GM23338 (cell line): ENCODE measurements around the gene AKAP8L. TPM values are rescaled to one million over a fixed set of nuclear protein-coding genes. Genes with fewer than 3 reads are reported as not detected.

ENCODE experiments used
- ATAC-seq: fragments of 200-7000 bp; cut with Tn5 transposase; 3 replicates; pipeline ENCODE4 v1.9.1; 2020
- DNase-seq: peaks from one replicate; pipeline ENCODE4 v3.0.0-alpha.2; 2015; ENCODE audit warnings: low spot score
- H2AFZ ChIP-seq: fragments of 200-600 bp; sonication (generic); 2 replicates; pipeline ENCODE4 v1.8.0; 2016; ENCODE audit warnings: antibody characterized with exemption, mild to moderate bottlenecking, moderate library complexity
- H3F3A ChIP-seq: fragments of 200-600 bp; sonication (generic); replicated peaks from 2 replicates; pipeline ENCODE4 v1.8.0; 2017; ENCODE audit warnings: antibody characterized with exemption, mixed run types, low read depth
- H3K27ac ChIP-seq: fragments of 200-600 bp; sonication (generic); 2 replicates; pipeline ENCODE4 v1.6.1; 2016; ENCODE audit warnings: low read depth
- H3K27me3 ChIP-seq: fragments of 200-600 bp; sonication (generic); 2 replicates; pipeline ENCODE4 v1.8.0; 2016; ENCODE audit warnings: mild to moderate bottlenecking, mixed run types, moderate library complexity; ENCODE audit not compliant: insufficient read depth
- H3K36me3 ChIP-seq: fragments of 200-600 bp; sonication (generic); 2 replicates; pipeline ENCODE4 v1.8.0; 2016; ENCODE audit warnings: mild to moderate bottlenecking; ENCODE audit not compliant: insufficient read depth
- H3K4me1 ChIP-seq: fragments of 200-600 bp; sonication (generic); 2 replicates; pipeline ENCODE4 v1.8.0; 2016; ENCODE audit warnings: mild to moderate bottlenecking, moderate library complexity; ENCODE audit not compliant: insufficient read depth
- H3K4me2 ChIP-seq: fragments of 200-600 bp; sonication (generic); 2 replicates; pipeline ENCODE4 v1.7.1; 2017; ENCODE audit warnings: mixed run types
- H3K4me3 ChIP-seq: fragments of 200-600 bp; sonication (generic); 2 replicates; pipeline ENCODE4 v1.6.1; 2016; ENCODE audit warnings: mixed run types
- H3K79me2 ChIP-seq: fragments of 200-600 bp; sonication (generic); replicated peaks from 2 replicates; pipeline ENCODE4 v1.8.0; 2017; ENCODE audit warnings: mild to moderate bottlenecking; ENCODE audit not compliant: insufficient read depth
- H3K9me2 ChIP-seq: fragments of 200-600 bp; sonication (generic); 2 replicates; pipeline ENCODE4 v1.8.0; 2017; ENCODE audit not compliant: insufficient read depth
- H4K20me1 ChIP-seq: fragments of 200-600 bp; sonication (generic); replicated peaks from 2 replicates; pipeline ENCODE4 v1.8.0; 2017; ENCODE audit warnings: mild to moderate bottlenecking; ENCODE audit not compliant: insufficient read depth
- H3K27ac Mint-ChIP-seq: 2 replicates; pipeline ENCODE4 v1.8.0; 2020; ENCODE audit warnings: inconsistent platforms, mild to moderate bottlenecking, moderate library complexity, mixed read lengths
- H3K27me3 Mint-ChIP-seq: 3 replicates; pipeline ENCODE4 v1.8.0; 2022; ENCODE audit warnings: low read depth, mild to moderate bottlenecking, moderate library complexity, mixed read lengths, inconsistent platforms; ENCODE audit not compliant: insufficient read depth, poor library complexity
- H3K36me3 Mint-ChIP-seq: 3 replicates; pipeline ENCODE4 v1.8.0; 2021; ENCODE audit warnings: low read depth, mild to moderate bottlenecking, inconsistent platforms, moderate library complexity, mixed read lengths
- H3K4me1 Mint-ChIP-seq: 3 replicates; pipeline ENCODE4 v1.8.0; 2020; ENCODE audit warnings: mild to moderate bottlenecking, inconsistent platforms, mixed read lengths
- H3K4me3 Mint-ChIP-seq: 3 replicates; pipeline ENCODE4 v1.8.0; 2021; ENCODE audit warnings: moderate library complexity, mild to moderate bottlenecking, inconsistent platforms, mixed read lengths
- H3K9me3 Mint-ChIP-seq: 3 replicates; pipeline ENCODE4 v1.8.0; 2020; ENCODE audit warnings: moderate library complexity, mild to moderate bottlenecking, inconsistent platforms, mixed read lengths
- CREB1 ChIP-seq: fragments of 250-450 bp; sonication (Bioruptor Pico); IDR thresholded peaks from 2 replicates; pipeline ENCODE4 v1.5.0; 2020; ENCODE audit warnings: low read depth, mild to moderate bottlenecking, moderate library complexity
- EZH2 ChIP-seq: fragments of 200-600 bp; sonication (generic); IDR thresholded peaks from one replicate; pipeline ENCODE4 v1.8.0; 2017; ENCODE audit warnings: antibody characterized with exemption, mild to moderate bottlenecking, low read depth; ENCODE audit not compliant: unreplicated experiment
- NANOG ChIP-seq: IDR thresholded peaks from 2 replicates; pipeline ENCODE4 v1.6.1; 2016; ENCODE audit warnings: antibody characterized with exemption, borderline replicate concordance
- POLR2AphosphoS5 ChIP-seq: IDR thresholded peaks from 2 replicates; pipeline ENCODE4 v1.6.1; 2016; ENCODE audit warnings: antibody characterized with exemption, low read depth
- STAT1 ChIP-seq: IDR thresholded peaks from one replicate; pipeline ENCODE4 v1.6.1; 2016; ENCODE audit warnings: antibody characterized with exemption; ENCODE audit not compliant: unreplicated experiment
- polyA plus RNA-seq: library from polyadenylated mRNA; unstranded; fragments of >200 nt; fragmentation: Nextera tagmentation; extraction: Ambion mirVana; gene quantifications from 2 replicates; pipeline ENCODE4 v1.2.1, GENCODE V29; 2016
- total RNA-seq: library from RNA; depleted of rRNA; stranded (reverse); fragments of >200 nt; shearing (Covaris generic); gene quantifications from 2 replicates; pipeline ENCODE4 v1.2.3, GENCODE V29; 2014
- TF ChIP-seq, protein P1 (sequence below), 2 experiments: fragments of 200-600 bp in 1 of 2; sonication (generic) in 1 of 2; conservative IDR thresholded peaks; 2 replicates each; pipeline versions ENCODE4 v1.5.1 to v1.6.1; 2016 to 2017; ENCODE audit warnings: antibody characterized with exemption in 2 of 2, low read depth in 2 of 2, mild to moderate bottlenecking in 2 of 2, moderate library complexity in 1 of 2
- TF ChIP-seq, protein P2 (sequence below): IDR thresholded peaks from one replicate; pipeline ENCODE4 v1.6.1; 2018; ENCODE audit warnings: antibody characterized with exemption; ENCODE audit not compliant: unreplicated experiment
- TF ChIP-seq, protein P3 (sequence below): fragments of 250-450 bp; sonication (Bioruptor Pico); IDR thresholded peaks from 2 replicates; pipeline ENCODE4 v1.5.0; 2020; ENCODE audit warnings: mild to moderate bottlenecking, moderate library complexity
- TF ChIP-seq, protein P4 (sequence below): IDR thresholded peaks from 2 replicates; pipeline ENCODE4 v1.6.1; 2016; ENCODE audit warnings: antibody characterized with exemption

AKAP8L gene
- total and polyA plus RNA-seq, 2 experiments from 2014 or later: 78.8 to 165 TPM

DNA sequence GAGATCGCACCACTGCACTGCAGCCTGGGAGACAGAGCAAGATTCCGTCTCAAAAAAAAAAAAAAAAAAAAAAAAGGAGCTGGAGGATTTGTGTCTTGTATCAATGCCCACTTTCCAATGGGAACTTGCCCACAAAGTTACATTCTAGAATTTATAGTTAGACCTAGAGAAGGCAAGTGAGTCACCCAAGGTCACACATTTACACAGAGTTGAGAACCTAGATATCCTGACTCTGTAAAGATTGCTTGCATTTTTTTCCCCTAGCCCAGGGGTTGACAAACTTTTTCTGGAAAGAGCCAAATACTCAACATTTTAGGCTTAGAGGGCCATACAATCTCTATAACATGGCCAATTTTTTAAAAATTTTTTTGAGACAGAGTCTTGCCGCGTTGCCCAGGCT, 78.7 kb downstream of the AKAP8L start (continued):
- TF ChIP-seq, protein P1, sequence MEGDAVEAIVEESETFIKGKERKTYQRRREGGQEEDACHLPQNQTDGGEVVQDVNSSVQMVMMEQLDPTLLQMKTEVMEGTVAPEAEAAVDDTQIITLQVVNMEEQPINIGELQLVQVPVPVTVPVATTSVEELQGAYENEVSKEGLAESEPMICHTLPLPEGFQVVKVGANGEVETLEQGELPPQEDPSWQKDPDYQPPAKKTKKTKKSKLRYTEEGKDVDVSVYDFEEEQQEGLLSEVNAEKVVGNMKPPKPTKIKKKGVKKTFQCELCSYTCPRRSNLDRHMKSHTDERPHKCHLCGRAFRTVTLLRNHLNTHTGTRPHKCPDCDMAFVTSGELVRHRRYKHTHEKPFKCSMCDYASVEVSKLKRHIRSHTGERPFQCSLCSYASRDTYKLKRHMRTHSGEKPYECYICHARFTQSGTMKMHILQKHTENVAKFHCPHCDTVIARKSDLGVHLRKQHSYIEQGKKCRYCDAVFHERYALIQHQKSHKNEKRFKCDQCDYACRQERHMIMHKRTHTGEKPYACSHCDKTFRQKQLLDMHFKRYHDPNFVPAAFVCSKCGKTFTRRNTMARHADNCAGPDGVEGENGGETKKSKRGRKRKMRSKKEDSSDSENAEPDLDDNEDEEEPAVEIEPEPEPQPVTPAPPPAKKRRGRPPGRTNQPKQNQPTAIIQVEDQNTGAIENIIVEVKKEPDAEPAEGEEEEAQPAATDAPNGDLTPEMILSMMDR (conservative IDR thresholded peaks at IDR 0.05; ENCODE audit: low read depth in 2 of 2): no peak
- TF ChIP-seq, protein P2, sequence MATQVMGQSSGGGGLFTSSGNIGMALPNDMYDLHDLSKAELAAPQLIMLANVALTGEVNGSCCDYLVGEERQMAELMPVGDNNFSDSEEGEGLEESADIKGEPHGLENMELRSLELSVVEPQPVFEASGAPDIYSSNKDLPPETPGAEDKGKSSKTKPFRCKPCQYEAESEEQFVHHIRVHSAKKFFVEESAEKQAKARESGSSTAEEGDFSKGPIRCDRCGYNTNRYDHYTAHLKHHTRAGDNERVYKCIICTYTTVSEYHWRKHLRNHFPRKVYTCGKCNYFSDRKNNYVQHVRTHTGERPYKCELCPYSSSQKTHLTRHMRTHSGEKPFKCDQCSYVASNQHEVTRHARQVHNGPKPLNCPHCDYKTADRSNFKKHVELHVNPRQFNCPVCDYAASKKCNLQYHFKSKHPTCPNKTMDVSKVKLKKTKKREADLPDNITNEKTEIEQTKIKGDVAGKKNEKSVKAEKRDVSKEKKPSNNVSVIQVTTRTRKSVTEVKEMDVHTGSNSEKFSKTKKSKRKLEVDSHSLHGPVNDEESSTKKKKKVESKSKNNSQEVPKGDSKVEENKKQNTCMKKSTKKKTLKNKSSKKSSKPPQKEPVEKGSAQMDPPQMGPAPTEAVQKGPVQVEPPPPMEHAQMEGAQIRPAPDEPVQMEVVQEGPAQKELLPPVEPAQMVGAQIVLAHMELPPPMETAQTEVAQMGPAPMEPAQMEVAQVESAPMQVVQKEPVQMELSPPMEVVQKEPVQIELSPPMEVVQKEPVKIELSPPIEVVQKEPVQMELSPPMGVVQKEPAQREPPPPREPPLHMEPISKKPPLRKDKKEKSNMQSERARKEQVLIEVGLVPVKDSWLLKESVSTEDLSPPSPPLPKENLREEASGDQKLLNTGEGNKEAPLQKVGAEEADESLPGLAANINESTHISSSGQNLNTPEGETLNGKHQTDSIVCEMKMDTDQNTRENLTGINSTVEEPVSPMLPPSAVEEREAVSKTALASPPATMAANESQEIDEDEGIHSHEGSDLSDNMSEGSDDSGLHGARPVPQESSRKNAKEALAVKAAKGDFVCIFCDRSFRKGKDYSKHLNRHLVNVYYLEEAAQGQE: no peak
- no peak for TF ChIP-seq NANOG

DNA sequence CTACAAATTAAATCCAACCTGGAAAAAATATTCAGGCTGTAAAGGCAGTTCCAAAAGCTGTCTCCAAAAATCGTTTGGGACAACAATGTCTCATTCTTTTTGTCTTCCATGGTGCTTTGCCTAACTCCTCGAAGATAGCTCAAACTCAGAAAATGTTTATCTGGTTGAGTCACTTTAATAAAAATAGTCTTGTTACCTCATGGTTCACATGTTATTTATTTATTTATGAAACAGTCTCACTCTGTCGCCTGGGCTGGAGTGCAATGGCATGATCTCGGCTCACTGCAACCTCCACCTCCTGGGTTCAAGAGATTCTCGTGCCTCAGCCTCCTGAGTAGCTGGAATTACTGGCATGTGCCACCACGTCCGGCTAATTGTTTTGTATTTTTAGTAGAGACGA, 81.6 kb downstream of the AKAP8L start:
- Mint-ChIP-seq H3K27me3 (peaks cover 3% of the 10 kb centered on the region), H3K4me3 (no peak overlapping the region), H3K4me1 (no peaks in the 10 kb centered on the region; the same call in 2 of the 3 replicates), H3K27ac (no peak overlapping the region), H3K36me3 (no peaks in the 10 kb centered on the region; the same call in 1 of the 3 replicates), H3K9me3 (no peaks in the 10 kb centered on the region)
- Histone ChIP-seq H3K79me2 (peaks cover 25% of the 10 kb centered on the region), H3K9me2 (no peaks in the 10 kb centered on the region), H3K4me1 (no peaks in the 10 kb centered on the region), H3K4me2 (no peak overlapping the region), H3K36me3 (no peaks in the 10 kb centered on the region), H2AFZ (no peak overlapping the region), H3K27me3 (no peaks in the 10 kb centered on the region), H3K27ac (no peak overlapping the region), H4K20me1 (peaks cover 3% of the 10 kb centered on the region; the same call in 1 of the 2 replicates), H3K4me3 (no peak overlapping the region), H3F3A (no peaks in the 10 kb centered on the region)
- ATAC-seq: no peak
- no peak for DNase-seq
- TF ChIP-seq EZH2: no peak
- TF ChIP-seq, protein P3, sequence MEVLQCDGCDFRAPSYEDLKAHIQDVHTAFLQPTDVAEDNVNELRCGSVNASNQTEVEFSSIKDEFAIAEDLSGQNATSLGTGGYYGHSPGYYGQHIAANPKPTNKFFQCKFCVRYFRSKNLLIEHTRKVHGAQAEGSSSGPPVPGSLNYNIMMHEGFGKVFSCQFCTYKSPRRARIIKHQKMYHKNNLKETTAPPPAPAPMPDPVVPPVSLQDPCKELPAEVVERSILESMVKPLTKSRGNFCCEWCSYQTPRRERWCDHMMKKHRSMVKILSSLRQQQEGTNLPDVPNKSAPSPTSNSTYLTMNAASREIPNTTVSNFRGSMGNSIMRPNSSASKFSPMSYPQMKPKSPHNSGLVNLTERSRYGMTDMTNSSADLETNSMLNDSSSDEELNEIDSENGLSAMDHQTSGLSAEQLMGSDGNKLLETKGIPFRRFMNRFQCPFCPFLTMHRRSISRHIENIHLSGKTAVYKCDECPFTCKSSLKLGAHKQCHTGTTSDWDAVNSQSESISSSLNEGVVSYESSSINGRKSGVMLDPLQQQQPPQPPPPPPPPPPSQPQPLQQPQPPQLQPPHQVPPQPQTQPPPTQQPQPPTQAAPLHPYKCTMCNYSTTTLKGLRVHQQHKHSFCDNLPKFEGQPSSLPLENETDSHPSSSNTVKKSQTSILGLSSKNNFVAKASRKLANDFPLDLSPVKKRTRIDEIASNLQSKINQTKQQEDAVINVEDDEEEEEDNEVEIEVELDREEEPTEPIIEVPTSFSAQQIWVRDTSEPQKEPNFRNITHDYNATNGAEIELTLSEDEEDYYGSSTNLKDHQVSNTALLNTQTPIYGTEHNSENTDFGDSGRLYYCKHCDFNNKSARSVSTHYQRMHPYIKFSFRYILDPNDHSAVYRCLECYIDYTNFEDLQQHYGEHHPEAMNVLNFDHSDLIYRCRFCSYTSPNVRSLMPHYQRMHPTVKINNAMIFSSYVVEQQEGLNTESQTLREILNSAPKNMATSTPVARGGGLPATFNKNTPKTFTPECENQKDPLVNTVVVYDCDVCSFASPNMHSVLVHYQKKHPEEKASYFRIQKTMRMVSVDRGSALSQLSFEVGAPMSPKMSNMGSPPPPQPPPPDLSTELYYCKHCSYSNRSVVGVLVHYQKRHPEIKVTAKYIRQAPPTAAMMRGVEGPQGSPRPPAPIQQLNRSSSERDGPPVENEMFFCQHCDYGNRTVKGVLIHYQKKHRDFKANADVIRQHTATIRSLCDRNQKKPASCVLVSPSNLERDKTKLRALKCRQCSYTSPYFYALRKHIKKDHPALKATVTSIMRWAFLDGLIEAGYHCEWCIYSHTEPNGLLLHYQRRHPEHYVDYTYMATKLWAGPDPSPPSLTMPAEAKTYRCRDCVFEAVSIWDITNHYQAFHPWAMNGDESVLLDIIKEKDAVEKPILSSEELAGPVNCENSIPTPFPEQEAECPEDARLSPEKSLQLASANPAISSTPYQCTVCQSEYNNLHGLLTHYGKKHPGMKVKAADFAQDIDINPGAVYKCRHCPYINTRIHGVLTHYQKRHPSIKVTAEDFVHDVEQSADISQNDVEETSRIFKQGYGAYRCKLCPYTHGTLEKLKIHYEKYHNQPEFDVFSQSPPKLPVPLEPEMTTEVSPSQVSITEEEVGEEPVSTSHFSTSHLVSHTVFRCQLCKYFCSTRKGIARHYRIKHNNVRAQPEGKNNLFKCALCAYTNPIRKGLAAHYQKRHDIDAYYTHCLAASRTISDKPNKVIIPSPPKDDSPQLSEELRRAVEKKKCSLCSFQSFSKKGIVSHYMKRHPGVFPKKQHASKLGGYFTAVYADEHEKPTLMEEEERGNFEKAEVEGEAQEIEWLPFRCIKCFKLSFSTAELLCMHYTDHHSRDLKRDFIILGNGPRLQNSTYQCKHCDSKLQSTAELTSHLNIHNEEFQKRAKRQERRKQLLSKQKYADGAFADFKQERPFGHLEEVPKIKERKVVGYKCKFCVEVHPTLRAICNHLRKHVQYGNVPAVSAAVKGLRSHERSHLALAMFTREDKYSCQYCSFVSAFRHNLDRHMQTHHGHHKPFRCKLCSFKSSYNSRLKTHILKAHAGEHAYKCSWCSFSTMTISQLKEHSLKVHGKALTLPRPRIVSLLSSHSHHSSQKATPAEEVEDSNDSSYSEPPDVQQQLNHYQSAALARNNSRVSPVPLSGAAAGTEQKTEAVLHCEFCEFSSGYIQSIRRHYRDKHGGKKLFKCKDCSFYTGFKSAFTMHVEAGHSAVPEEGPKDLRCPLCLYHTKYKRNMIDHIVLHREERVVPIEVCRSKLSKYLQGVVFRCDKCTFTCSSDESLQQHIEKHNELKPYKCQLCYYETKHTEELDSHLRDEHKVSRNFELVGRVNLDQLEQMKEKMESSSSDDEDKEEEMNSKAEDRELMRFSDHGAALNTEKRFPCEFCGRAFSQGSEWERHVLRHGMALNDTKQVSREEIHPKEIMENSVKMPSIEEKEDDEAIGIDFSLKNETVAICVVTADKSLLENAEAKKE (CRISPR knock-in tag): no peak
- TF ChIP-seq STAT1: no peak
- TF ChIP-seq, protein P1 (conservative IDR thresholded peaks at IDR 0.05; ENCODE audit: low read depth in 2 of 2): no peak
- TF ChIP-seq, protein P4, sequence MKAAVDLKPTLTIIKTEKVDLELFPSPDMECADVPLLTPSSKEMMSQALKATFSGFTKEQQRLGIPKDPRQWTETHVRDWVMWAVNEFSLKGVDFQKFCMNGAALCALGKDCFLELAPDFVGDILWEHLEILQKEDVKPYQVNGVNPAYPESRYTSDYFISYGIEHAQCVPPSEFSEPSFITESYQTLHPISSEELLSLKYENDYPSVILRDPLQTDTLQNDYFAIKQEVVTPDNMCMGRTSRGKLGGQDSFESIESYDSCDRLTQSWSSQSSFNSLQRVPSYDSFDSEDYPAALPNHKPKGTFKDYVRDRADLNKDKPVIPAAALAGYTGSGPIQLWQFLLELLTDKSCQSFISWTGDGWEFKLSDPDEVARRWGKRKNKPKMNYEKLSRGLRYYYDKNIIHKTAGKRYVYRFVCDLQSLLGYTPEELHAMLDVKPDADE: no peak
- no peak for TF ChIP-seq POLR2AphosphoS5
- TF ChIP-seq CREB1 (CRISPR knock-in tag): no peak
- no peak for TF ChIP-seq NANOG
